Stomach (tissue), 4 donors: ENCODE data around the gene CTSF.

Experiments
- EP300 ChIP-seq: sonication (generic); formaldehyde crosslinking; IDR thresholded peaks from one replicate; pipeline ENCODE4 v1.6.1; 2017; ENCODE audit warnings: antibody characterized with exemption
- POLR2A ChIP-seq, 4 donors: fragments of 450-650 bp; IDR thresholded peaks; one replicate each; pipeline ENCODE4 v1.6.1; 2016; ENCODE audit warnings: antibody characterized with exemption in 4 of 4, control low read depth in 2 of 4, mild to moderate bottlenecking in 1 of 4, moderate library complexity in 1 of 4
- POLR2AphosphoS5 ChIP-seq, 3 donors: sonication (generic); formaldehyde crosslinking; IDR thresholded peaks; one replicate each; pipeline ENCODE4 v1.6.1; 2016; ENCODE audit warnings: antibody characterized with exemption in 3 of 3
- TF ChIP-seq, protein P1 (sequence below), 7 experiments: fragments of 450-650 bp in 4 of 7; fragments of 200-600 bp in 3 of 7; sonication (generic) in 3 of 7; IDR thresholded peaks; one replicate each; pipeline ENCODE4 v1.5.1; 2016 to 2019; ENCODE audit warnings: antibody characterized with exemption in 7 of 7, control low read depth in 2 of 7, mild to moderate bottlenecking in 1 of 7

- TF ChIP-seq, protein P1, sequence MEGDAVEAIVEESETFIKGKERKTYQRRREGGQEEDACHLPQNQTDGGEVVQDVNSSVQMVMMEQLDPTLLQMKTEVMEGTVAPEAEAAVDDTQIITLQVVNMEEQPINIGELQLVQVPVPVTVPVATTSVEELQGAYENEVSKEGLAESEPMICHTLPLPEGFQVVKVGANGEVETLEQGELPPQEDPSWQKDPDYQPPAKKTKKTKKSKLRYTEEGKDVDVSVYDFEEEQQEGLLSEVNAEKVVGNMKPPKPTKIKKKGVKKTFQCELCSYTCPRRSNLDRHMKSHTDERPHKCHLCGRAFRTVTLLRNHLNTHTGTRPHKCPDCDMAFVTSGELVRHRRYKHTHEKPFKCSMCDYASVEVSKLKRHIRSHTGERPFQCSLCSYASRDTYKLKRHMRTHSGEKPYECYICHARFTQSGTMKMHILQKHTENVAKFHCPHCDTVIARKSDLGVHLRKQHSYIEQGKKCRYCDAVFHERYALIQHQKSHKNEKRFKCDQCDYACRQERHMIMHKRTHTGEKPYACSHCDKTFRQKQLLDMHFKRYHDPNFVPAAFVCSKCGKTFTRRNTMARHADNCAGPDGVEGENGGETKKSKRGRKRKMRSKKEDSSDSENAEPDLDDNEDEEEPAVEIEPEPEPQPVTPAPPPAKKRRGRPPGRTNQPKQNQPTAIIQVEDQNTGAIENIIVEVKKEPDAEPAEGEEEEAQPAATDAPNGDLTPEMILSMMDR (IDR thresholded peaks at IDR 0.05) = no peak
- TF ChIP-seq POLR2A (IDR thresholded peaks at IDR 0.05) (no peak), EP300 (no peak), POLR2AphosphoS5 (IDR thresholded peaks at IDR 0.05) (no peak)
These were observed 38.9 kb upstream of the CTSF start for GRCh38 chr11:66607126-66607834.
